Astrocyte of the hippocampus (primary cell): Measurements from ENCODE around the gene FLYWCH1.
A peak's percentile ranks its signal among the peaks of the same experiment; 100 is the strongest.

Experiments
- DNase-seq: peaks from one replicate; pipeline ENCODE4 v3.0.0; 2011; ENCODE audit warnings: low read depth, low spot score

FLYWCH1 gene, protein sequence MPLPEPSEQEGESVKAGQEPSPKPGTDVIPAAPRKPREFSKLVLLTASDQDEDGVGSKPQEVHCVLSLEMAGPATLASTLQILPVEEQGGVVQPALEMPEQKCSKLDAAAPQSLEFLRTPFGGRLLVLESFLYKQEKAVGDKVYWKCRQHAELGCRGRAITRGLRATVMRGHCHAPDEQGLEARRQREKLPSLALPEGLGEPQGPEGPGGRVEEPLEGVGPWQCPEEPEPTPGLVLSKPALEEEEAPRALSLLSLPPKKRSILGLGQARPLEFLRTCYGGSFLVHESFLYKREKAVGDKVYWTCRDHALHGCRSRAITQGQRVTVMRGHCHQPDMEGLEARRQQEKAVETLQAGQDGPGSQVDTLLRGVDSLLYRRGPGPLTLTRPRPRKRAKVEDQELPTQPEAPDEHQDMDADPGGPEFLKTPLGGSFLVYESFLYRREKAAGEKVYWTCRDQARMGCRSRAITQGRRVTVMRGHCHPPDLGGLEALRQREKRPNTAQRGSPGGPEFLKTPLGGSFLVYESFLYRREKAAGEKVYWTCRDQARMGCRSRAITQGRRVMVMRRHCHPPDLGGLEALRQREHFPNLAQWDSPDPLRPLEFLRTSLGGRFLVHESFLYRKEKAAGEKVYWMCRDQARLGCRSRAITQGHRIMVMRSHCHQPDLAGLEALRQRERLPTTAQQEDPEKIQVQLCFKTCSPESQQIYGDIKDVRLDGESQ

DNA sequence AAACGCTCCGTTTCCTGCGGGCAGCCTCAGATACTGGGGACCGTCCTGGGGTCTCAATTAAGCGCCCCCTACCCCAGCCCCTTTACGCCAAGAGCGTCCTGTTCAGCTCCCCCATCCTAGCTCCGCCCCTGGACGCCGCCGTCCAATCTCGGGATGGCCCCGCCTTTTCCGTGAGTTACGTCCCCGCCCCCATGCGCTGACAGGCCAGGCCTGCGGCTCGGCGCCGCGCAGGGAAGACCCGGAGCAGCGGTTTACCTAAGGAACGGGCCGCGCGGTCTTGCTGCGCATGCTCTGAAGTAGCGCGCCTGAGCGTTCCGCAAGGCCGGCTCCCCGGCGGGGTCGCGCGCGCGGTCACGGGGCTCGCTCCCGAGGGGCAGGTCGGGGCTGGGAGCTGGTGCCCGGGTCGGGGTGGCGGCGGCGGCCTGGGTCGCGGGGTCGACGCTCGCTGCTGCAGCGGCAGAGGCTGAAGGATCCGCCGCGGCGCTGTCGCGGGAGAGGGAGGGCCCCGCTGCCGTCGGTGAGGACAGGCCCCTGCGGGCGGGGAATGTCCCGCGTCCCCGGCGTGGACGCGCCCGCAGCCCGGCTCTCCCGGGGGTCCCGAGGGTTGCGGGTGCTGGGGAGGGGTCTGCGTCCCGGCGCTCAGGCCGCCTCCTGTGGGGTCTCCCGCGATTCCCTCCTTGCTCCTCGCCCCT lies at the start of gene FLYWCH1:
TSS of gene FLYWCH1 (plus strand) at position 294 of the 692 bp plus-strand sequence. CDS start 17,755 bp downstream, outside the sequence.
- DNase-seq: peak; percentile 100

DNA sequence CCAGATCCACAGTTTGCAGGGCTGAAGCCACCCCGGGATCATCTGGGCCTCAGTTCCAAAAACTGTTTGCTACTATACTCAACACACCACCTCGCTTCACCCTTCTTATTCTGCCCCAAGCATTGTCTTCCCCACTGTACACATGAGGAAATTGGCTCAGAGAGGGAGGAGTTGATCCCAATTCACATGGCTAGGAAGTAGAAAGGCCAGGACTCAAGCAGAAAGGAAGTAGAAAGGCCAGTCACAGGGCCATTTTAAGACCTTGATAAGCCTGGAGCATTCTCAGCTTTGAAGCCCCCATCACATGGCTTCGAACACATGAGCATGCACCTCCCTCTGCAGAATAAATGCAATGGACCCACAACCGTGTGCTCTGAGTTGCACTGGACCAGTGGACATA lies 46.1 kb upstream of the FLYWCH1 start:
- no peak for DNase-seq

DNA sequence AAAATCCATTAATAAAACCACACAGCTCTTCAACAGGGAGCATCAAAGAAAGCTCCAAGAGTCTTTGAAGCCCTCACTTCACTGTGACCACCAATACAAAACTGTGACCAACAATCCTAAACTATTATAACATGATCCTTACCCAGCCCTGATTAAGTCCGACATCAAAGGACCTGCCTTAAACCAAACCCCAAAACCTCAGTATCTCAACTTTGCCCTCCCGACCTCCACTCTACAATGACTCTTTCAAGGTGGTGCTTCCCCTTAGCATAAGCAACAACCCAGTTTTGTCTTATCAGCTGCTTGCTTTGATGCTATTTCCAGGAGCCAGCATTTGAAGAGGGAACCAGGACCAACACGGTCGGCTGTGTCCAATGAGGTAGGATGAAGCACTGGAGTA lies 45.3 kb upstream of the FLYWCH1 start:
- DNase-seq: no peak

DNA sequence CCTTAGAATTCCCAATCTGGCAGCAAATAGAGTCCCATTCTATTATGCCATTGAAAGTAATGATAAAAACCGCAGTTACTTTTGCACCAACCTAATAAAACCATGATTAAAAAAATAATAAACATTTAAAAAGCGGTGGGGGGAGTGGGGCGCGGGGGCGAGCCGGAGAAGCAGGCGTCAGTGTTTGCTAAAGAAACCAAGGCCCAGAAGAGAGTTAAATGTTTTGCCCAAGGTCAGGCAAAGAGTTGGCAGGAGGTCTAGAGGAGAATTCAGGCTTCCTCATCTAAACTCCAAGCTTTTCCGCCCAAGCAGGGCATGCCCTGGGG lies 44.1 kb upstream of the FLYWCH1 start:
- DNase-seq: no peak

DNA sequence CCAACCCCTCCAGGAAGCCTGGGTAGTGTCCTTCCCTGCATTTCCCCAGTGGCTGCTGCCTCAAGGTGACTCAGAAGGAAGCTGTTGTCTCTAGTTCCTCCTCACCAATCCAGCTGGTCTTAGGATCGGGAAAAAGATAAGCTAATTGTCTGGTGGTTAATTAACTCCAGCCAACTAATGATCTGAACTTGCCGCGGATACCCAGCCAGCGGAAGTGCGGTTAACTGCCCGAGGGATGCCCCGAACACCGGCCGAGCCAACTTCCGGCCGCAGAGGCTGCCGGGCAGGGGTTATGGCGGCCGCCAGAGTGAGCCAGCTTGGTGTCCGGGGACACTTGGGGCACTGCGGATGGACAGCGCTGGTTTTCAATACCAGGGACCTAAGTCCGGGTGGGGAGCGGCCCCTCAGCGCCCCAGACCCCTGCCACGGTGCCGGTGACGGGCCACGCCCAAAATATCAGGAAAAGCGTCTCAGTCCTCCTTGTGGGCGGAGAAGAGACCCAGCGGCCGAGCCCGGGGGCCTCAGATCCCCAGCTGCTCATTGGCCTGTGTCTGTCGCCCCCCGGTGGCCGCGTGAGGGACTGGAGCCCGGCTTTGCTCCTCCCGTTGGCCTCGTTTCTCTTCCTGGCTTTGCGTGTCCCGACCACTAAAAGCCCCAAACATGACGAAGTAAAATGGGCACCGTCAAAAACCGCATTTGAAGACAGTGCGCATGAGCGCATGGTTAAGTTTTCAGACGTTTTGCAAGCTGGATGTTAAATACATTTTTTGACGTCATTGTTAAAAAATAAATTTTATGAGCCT lies 43.5 kb upstream of the FLYWCH1 start:
- DNase-seq: peak; percentile 98

DNA sequence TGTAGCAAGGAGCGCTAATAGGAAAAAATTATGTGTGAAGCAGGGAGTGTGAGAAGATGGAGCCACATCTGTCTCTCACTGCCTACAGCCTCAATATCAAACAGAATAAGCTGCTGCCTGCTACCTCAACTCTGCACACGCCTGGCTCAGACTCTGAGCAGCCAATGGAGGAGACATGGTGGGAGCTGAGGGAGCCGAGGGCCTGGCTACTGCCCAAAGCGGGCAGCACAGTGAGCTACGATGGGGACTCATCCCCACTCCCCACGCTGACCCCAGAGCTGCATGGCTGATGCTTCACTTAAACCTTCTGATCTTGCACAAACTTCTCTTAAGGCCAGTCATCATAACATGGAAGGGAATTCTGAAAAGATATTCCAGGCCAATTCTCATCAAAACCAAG lies 39.8 kb upstream of the FLYWCH1 start:
- DNase-seq: no peak

DNA sequence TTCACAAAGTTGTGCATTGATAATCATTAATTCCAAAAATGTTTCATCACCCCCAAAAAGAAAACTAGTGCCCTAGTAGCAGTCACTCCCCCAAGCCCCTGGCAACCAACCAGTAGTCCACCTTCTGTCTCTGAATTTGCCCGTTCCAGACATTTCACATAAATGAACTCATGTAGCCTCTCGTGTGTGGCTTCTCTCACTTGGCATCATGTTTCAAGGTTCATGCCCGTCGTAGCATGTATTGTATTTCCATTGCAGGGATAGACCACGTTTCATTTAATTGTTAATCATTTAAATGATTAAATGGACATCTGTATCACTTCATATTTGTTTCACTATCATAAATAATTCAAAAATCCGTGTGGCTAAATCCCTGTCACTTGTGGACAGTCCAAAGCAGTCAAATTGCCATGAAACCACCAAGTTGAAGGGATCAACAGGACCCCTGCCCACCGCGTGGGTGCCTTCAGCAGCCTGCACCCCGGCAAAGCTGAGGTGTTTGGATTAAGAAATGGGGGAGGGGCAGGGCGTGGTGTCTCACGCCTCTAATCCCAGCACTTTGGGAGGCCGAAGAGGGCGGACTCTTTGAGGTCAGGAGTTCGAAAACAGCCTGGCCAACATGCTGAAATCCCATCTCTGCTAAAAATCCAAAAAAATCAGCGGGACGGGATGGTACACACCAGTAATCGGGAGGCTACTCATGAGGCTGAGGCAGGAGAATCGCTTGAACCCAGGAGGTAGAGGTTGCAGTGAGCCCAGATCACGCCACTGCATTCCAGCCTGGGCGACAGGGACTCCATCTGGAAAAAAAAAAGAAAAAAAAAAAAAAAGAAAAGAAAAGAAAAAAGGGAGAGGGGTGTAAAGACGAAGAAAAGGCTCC lies 37.5 kb upstream of the FLYWCH1 start:
- no peak for DNase-seq

DNA sequence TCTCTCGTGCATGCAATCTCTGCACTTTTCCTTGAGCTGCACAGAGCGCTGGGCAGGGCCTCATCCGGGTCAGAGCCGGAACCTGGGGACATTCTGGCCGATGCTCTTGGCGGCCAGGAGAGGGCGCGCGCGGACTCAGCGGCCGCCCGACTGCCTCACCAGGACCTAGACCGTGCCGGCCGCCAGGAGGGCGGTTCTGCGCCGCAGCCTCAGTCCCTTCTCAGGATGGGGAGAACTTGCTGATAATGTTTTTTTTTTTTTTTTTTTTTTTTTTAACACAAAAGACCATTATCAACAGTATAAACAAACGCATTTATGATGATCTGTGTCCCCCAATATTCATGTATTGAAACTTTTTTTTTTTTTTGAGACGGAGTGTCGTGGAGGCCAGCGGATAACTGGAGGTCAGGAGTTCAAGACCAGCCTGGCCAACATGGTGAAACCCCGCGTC lies 36.8 kb upstream of the FLYWCH1 start:
- DNase-seq: peak; percentile 82

DNA sequence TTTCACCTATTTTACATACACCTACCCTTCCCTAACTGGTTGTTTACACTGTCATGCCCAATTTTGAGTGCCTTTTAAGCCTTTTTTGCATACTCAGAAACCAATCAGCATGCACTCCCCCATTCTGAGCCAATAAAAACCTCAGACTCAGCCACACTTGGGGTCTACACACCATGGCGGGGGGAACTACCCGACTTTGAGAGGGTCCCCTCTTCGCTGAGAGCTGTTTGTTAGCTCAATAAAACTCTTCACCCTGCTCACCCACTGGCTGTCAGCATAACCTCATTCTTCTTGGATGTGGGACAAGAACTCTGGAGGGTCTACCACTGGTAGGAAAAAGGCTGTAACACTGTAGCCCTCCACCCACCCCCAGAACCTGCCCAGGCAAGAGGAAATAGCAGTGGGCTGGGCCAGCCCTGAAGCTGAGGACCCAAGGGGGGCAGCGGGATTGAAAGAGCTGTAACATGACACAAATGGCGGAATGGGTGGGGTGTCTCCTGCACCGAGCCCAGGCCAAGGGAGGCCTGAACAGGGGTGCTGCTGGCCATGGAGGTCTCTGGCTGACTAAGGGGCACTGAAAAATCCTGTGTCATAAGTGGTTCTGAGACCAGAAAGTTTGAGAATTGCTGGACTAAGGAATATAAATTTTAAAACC lies 31.8 kb upstream of the FLYWCH1 start:
- no peak for DNase-seq

DNA sequence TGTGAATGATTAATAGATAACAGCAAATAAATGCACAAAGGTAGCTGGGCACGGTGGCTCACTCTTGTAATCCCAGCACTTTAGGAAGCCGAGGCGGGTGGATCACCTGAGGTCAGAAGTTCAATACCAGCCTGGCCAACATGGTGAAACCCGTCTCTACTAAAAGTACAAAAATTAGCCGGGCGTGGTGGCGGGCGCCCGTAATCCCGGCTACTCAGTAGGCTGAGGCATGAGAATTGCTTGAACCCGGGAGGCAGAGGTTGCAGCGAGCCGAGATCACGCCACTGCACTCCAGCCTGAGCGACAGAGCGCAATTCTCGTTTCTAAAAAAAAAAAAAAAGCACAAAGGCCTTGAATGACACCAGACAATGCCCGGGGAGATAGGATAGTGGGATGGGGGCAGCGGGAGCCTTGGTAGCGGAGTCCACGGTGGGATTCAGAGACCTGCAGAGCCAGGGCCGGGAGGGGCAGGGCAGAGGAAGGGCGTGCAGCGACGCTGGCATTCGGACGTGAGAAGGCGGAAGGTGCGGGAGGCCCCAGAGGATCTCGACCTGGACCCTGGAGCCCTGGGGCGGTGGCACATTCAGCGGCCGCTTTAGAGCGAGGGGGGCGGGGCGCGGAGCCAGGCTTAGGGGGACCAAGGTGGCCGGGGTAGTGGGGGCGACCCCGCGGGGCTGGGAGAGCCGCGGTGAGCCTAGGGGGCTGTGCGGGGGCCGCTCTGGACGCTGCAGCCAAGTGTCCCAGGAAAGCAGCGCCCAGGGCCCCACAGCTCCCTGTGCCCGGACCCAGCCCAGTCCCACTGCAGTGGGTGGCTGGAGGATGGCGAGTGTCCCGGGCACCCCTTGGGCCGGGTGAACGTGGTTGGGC lies 29.7 kb upstream of the FLYWCH1 start:
- peak; percentile 51 for DNase-seq

DNA sequence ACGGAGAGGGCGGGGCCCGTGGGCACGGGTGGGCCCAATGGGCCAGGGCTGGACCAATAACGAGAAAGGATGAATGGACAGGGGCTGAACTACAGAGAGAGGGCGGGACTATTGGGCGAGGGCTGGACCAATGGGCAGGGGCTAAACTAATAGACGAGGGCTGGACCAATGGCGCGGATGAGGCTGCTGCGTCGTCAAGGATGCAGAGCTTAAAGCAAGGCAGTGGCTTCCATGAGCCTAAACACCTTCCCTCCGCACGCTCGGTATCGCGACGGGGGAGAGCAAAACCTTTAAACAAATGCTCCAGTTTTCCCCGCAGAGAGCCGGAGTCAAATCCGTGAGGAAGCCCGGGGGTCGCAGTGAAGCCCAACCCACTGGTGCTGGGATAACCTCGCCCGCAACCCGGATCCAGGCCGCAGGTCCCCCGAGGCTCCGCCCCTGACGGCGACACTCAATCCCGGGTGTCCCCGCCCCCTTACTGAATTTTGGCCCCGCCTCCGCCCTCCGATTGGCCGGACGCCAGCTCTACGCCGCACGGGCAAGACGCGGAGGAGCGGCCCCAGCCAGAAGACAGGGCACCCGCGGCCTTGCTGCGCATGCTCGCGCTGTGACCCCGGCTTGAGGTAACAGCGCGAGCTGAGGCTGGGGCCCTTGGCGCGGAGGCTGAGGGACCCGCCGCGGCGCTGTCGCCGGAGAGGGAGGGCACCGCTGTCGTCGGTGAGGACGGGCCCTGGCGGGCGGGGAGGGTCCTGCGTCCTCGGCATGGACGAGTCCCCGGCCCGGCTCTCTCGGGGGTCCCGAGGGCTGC lies 28.9 kb upstream of the FLYWCH1 start, which contains the start of gene FLYWCH2:
TSS of gene FLYWCH2 (plus strand) at position 566 of the 808 bp plus-strand sequence. CDS start 13,235 bp downstream, outside the sequence.
- DNase-seq: peak; percentile 99

DNA sequence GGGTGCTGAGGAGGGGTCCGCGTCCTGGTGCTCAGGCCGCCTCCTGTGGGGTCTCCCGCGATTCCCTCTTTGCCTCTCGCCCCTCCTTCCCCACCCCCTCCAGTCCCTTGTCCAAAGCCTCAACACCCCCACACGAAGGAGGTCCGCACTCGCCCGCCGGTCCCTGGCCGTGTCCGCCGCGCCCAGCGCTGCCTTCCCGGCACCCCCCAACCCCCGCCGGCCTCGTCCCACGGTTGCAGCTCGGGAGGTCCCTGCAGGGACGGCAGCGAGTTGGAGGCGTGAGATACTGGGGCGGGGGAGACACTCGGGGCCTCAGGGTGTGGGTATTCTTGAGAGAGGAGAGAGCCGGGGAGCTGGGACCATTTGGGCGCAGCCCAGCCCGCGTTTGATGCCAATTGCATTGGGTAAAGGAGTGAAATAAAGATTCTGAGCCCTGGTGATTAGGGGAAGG lies 28.2 kb upstream of the FLYWCH1 start:
- DNase-seq: peak; percentile 66

DNA sequence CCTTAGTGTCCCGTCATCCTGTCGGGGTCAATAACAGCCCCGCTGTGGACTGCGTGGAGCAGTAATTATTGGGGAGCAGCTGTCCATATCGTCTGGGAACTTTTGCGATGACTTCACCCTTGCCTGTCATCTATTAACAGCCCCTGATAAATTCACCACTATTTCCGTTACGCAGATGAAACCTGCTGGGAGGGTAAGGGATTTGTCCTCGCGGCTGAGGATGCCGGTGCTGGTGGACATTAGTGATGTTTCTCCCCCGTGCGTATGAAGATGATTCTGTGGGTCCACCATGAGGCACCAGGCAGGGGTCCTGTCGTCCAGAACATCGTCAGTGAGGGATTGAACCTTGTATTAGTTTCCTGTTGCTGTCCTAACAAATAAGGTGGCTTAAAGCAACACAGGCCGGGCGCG lies 27.7 kb upstream of the FLYWCH1 start:
- DNase-seq: no peak

DNA sequence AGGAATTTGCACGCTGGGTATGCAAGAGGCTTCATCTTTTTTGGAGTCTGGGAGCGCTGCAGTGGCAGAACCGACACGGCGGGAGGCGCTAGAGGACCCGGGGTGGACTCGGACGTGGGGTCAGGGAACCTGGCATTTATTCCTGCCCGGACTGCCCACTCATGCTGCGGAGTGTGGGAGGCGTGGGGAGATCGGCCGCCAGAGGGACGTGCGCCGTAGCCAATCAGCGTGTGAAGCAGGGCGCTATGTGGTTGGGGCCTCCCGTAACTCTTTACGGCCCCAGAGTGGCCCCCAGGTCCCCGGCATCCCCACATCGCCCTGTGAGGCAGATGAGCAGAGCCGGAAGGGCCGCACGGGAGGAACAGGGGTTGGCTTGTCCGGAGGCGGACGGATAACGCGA lies 17.5 kb upstream of the FLYWCH1 start:
- DNase-seq: no peak

DNA sequence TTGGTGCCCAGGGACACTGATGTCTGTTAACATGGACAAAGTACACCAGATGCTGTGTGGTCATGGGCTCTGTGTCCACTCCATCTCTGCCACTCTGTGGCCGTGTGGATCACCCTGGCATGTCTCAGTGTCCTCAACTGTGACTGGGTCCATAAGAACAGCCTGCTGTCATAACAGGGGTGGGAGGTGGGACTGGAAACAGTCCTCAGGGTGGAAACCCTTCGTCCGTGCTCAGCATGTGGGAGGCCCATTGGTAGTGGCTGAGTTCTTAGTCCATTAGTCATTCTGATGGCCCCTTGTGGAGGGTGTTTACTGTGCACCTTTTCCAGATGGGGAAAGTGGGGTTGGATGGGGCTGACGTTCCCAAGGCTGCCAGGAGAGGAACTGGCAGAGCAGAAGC lies 15.9 kb upstream of the FLYWCH1 start:
- peak; percentile 53 for DNase-seq

DNA sequence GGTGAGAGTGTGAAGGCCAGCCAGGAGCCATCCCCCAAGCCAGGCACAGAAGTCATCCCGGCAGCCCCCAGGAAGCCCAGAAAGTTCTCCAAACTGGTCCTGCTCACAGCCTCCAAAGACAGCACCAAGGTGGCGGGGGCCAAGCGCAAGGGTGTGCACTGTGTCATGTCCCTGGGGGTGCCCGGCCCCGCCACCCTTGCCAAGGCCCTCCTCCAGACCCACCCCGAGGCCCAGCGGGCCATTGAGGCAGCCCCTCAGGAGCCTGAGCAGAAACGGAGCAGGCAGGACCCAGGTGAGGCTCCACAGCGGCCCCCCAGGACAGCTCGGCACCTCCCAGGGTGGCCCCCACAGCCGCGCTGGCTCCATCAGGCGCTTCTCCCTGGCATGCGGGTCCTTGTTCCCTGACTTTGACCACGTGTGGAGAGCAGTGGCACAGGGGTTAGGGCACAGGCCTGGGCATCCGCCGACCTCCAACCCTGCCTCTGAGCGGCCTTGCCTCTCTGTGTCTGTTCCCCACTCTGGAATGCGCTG lies 15.2 kb upstream of the FLYWCH1 start:
- DNase-seq: no peak

DNA sequence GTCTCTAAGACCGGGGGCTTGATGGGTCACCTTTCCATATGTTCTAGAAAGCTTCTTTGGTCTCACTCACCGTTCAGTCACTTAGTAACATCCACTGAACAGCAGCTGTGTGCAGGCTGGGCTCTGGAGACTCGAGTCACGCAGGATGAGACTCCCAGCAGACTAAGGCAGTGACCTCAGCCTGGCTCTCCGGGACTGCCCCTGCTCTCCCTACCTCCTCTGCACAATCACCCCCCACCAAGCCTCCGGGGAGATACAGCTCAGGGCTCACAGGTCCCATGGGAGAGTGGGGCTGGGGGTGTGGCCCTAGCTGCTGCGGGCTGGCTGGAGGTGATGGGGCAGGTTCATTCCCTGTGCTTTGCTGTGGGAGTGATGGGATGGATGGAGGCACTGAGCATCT lies 14.6 kb upstream of the FLYWCH1 start:
- no peak for DNase-seq
